ENCODE measurements around the gene HARBI1. TPM values are rescaled to one million over a fixed set of nuclear protein-coding genes. Genes with fewer than 3 reads are reported as not detected.

HARBI1 gene
- total RNA-seq, 1 experiment from 2014 or later: 6.3 TPM

GRCh38 chr11:46560300-46560991 lies 56.6 kb downstream of the HARBI1 start:
- Histone ChIP-seq H3K27me3 (ENCODE audit: insufficient read depth, low read length) (no peaks in the 10 kb centered on the region), H3K56ac (ENCODE audit: insufficient read length, low read depth, low read length) (no peak overlapping the region), H3T11ph (ENCODE audit: low read length) (no peak overlapping the region), H3K79me2 (ENCODE audit: insufficient read depth, low read length) (peaks cover 1% of the 10 kb centered on the region; the same call in 1 of the 2 replicates), H2BK5ac (ENCODE audit: insufficient read length, low read length) (no peak overlapping the region), H3K79me1 (ENCODE audit: insufficient read depth, low read depth, low read length, poor library complexity, severe bottlenecking) (peaks cover 8% of the 10 kb centered on the region), H2AFZ (ENCODE audit: low read length) (no peak overlapping the region), H3K27ac (ENCODE audit: insufficient read length, low read depth, low read length) (no peak overlapping the region), H3K23me2 (ENCODE audit: insufficient read length, low read depth, low read length, poor library complexity, severe bottlenecking) (no peaks in the 10 kb centered on the region), H2BK20ac (ENCODE audit: low read depth, low read length, poor library complexity, severe bottlenecking) (no peak overlapping the region), H4K91ac (ENCODE audit: insufficient read length, low read depth, low read length) (no peak overlapping the region), H3K23ac (ENCODE audit: insufficient read length, low read depth, low read length) (no peak overlapping the region), H4K8ac (replicated peaks; ENCODE audit: insufficient read length, low read depth, low read length) (no peak overlapping the region), H3K4ac (ENCODE audit: low read depth, low read length) (no peak overlapping the region), H3K14ac (ENCODE audit: insufficient read depth, low read length) (no peak overlapping the region), H4K5ac (ENCODE audit: insufficient read length, low read depth, low read length) (no peak overlapping the region), H3K4me1 (ENCODE audit: insufficient read depth, low read length) (no peaks in the 10 kb centered on the region), H2AK5ac (ENCODE audit: insufficient read length, low read length) (no peak overlapping the region), H4K20me1 (ENCODE audit: control insufficient read depth, insufficient read depth, insufficient read length) (no peaks in the 10 kb centered on the region), H3K18ac (ENCODE audit: insufficient read length, low read depth, low read length) (no peak overlapping the region), H3K4me2 (ENCODE audit: insufficient read depth, insufficient read length, low read length) (no peak overlapping the region), H2BK15ac (ENCODE audit: low read depth, low read length) (no peak overlapping the region), H2BK120ac (ENCODE audit: low read depth, low read length, poor library complexity, severe bottlenecking) (no peak overlapping the region), H3K9me3 (ENCODE audit: control insufficient read depth, low read depth, low read length) (no peaks in the 10 kb centered on the region), H3K9ac (ENCODE audit: extremely low read depth, insufficient read length, low read length) (no peak overlapping the region), H2BK12ac (ENCODE audit: insufficient read length, low read depth, low read length) (no peak overlapping the region)
- Mint-ChIP-seq H3K36me3 (ENCODE audit: insufficient read depth in 1 of 3, low read depth in 3 of 3) (no peaks in the 10 kb centered on the region), H3K27me3 (ENCODE audit: low read depth) (no peaks in the 10 kb centered on the region), H3K4me3 (no peak overlapping the region), H3K27ac (peak overlapping the region in 2 of 3 experiments; percentile 23 to 48; a peak in 1 of 7 replicates), H3K9me3 (no peaks in the 10 kb centered on the region), H3K4me1 (peaks cover 3 to 21% of the 10 kb centered on the region in 2 experiments)
- no CpG with 5 or more reads among the region's 6 CpGs for WGBS (ENCODE audit: extremely low coverage, insufficient read length, low lambda C conversion rate)
- DNase-seq: no peak
- TF ChIP-seq, protein P1, sequence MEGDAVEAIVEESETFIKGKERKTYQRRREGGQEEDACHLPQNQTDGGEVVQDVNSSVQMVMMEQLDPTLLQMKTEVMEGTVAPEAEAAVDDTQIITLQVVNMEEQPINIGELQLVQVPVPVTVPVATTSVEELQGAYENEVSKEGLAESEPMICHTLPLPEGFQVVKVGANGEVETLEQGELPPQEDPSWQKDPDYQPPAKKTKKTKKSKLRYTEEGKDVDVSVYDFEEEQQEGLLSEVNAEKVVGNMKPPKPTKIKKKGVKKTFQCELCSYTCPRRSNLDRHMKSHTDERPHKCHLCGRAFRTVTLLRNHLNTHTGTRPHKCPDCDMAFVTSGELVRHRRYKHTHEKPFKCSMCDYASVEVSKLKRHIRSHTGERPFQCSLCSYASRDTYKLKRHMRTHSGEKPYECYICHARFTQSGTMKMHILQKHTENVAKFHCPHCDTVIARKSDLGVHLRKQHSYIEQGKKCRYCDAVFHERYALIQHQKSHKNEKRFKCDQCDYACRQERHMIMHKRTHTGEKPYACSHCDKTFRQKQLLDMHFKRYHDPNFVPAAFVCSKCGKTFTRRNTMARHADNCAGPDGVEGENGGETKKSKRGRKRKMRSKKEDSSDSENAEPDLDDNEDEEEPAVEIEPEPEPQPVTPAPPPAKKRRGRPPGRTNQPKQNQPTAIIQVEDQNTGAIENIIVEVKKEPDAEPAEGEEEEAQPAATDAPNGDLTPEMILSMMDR (conservative IDR thresholded peaks at IDR 0.05): no peak
